ENCODE data around the gene AGBL1. TPM values are rescaled to one million over a fixed set of nuclear protein-coding genes. Genes with fewer than 3 reads are reported as not detected.

AGBL1 gene
- total and polyA plus RNA-seq, 4 donors, result not detected

DNA sequence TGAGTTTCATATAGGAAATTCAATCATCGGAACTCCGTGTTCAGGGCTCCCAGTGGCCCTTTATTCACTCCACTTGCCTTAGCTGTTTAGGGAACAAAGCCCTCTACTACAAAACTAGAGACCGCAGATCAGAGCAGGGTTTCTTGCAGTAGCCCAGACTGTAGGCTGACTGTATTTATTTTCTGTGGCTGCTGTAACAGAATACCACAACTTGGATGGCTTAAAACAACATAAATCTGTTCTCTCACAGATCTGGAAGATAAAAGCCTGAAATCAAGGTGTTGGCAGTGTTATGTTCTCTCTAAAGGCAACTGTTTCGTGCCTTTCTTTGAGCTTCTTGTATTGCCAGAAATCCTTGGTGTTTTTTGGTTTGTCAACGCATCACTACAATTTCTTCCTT is 479.0 kb downstream of the AGBL1 start:
- H3K4me1 ChIP-seq (ENCODE audit: control insufficient read depth in 4 of 4, insufficient read depth in 4 of 4, low read length in 3 of 4), result no peaks in the 10 kb centered on the region
- 75% methylated on average over 5 of the region's 5 CpGs for WGBS
- no peak overlapping the region for H3K4me3 ChIP-seq (ENCODE audit: low read depth in 1 of 3, low read length in 3 of 3)
- H3K36me3 ChIP-seq (ENCODE audit: control insufficient read depth in 4 of 4, insufficient read depth in 3 of 4, low read depth in 1 of 4, low read length in 3 of 4), result no peaks in the 10 kb centered on the region
- H3K27ac ChIP-seq (ENCODE audit: low read depth in 1 of 2, low read length in 2 of 2), result no peak overlapping the region
- peaks cover 0 to 3% (median under 1%) of the 10 kb centered on the region in 4 donors for H3K27me3 ChIP-seq (ENCODE audit: control insufficient read depth in 4 of 4, insufficient read depth in 4 of 4, low read length in 3 of 4)
- DNase-seq (ENCODE audit: low spot score), result no peak
- no peak for TF ChIP-seq EGR1 (IDR thresholded peaks at IDR 0.05; ENCODE audit: low read depth in 2 of 2)
- TF ChIP-seq HNF4G (IDR thresholded peaks at IDR 0.05), result no peak
- TF ChIP-seq, protein P1, sequence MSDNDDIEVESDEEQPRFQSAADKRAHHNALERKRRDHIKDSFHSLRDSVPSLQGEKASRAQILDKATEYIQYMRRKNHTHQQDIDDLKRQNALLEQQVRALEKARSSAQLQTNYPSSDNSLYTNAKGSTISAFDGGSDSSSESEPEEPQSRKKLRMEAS (IDR thresholded peaks at IDR 0.05), result no peak
- H3K9ac ChIP-seq (ENCODE audit: low read depth in 1 of 2, low read length in 2 of 2), result no peak overlapping the region
- H3K9me3 ChIP-seq (ENCODE audit: control insufficient read depth in 4 of 4, low read length in 3 of 4), result no peaks in the 10 kb centered on the region

DNA sequence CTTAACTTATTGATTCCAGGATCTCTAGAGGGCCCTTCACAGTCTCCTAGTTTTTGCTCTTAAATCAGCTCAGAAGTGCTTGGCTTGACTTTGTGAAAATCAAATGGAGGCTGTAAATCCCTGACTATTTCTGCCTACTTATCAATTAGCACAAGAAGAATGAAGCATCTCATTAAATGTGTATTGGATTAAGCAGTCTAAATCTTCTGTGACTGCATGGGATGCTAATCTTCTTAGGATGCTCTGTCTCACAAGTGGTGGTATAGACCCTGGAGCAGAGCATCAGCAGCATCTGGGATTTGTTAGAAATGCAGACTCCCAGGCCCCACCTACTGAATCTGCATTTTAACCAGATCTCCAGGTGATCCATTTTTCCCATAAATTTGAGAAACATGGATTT is 488.7 kb downstream of the AGBL1 start:
- Histone ChIP-seq H3K27ac (ENCODE audit: low read depth in 1 of 2, low read length in 2 of 2) (no peak overlapping the region), H3K9me3 (ENCODE audit: control insufficient read depth in 4 of 4, low read length in 3 of 4) (no peaks in the 10 kb centered on the region), H3K4me3 (ENCODE audit: low read depth in 1 of 3, low read length in 3 of 3) (no peak overlapping the region), H3K4me1 (ENCODE audit: control insufficient read depth in 4 of 4, insufficient read depth in 4 of 4, low read length in 3 of 4) (no peaks in the 10 kb centered on the region), H3K36me3 (ENCODE audit: control insufficient read depth in 4 of 4, insufficient read depth in 3 of 4, low read depth in 1 of 4, low read length in 3 of 4) (no peaks in the 10 kb centered on the region), H3K27me3 (ENCODE audit: control insufficient read depth in 4 of 4, insufficient read depth in 4 of 4, low read length in 3 of 4) (peaks cover 0 to 5% (median 0%) of the 10 kb centered on the region in 4 donors), H3K9ac (ENCODE audit: low read depth in 1 of 2, low read length in 2 of 2) (no peak overlapping the region)
- TF ChIP-seq, protein P2, sequence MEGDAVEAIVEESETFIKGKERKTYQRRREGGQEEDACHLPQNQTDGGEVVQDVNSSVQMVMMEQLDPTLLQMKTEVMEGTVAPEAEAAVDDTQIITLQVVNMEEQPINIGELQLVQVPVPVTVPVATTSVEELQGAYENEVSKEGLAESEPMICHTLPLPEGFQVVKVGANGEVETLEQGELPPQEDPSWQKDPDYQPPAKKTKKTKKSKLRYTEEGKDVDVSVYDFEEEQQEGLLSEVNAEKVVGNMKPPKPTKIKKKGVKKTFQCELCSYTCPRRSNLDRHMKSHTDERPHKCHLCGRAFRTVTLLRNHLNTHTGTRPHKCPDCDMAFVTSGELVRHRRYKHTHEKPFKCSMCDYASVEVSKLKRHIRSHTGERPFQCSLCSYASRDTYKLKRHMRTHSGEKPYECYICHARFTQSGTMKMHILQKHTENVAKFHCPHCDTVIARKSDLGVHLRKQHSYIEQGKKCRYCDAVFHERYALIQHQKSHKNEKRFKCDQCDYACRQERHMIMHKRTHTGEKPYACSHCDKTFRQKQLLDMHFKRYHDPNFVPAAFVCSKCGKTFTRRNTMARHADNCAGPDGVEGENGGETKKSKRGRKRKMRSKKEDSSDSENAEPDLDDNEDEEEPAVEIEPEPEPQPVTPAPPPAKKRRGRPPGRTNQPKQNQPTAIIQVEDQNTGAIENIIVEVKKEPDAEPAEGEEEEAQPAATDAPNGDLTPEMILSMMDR (IDR thresholded peaks at IDR 0.05; ENCODE audit: low read depth, low read length, missing input control), result no peak
- DNase-seq (ENCODE audit: low spot score), result no peak

DNA sequence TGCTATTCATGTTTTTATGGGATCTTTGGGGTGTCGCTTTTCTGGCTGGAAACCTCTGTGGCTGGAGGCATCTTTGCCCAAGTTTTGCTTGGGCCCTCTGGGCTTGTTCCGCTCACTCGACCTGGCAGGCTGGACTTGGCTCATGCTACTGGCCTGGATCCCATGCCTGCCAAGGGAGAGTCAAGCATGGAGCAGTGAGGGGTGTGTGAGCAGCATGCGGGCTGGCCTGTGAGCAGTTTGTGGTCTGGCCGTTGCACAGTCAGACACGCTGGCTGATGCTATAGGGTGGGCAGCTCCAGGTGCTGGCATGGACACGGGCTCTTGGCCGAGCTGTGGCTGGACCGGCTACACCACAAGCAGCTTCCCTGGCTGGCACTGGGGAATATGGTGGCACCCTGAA is 491.1 kb downstream of the AGBL1 start:
- Histone ChIP-seq H3K27me3 (ENCODE audit: control insufficient read depth in 4 of 4, insufficient read depth in 4 of 4, low read length in 3 of 4) (peaks cover 0 to 7% (median 0%) of the 10 kb centered on the region in 4 donors), H3K9ac (ENCODE audit: low read depth in 1 of 2, low read length in 2 of 2) (no peak overlapping the region), H3K9me3 (ENCODE audit: control insufficient read depth in 4 of 4, low read length in 3 of 4) (no peaks in the 10 kb centered on the region), H3K36me3 (ENCODE audit: control insufficient read depth in 4 of 4, insufficient read depth in 3 of 4, low read depth in 1 of 4, low read length in 3 of 4) (no peaks in the 10 kb centered on the region), H3K4me1 (ENCODE audit: control insufficient read depth in 4 of 4, insufficient read depth in 4 of 4, low read length in 3 of 4) (no peaks in the 10 kb centered on the region), H3K4me3 (ENCODE audit: low read depth in 1 of 3, low read length in 3 of 3) (no peak overlapping the region), H3K27ac (ENCODE audit: low read depth in 1 of 2, low read length in 2 of 2) (no peak overlapping the region)
- WGBS, result 86% methylated on average over 9 of the region's 9 CpGs
- TF ChIP-seq GABPA (IDR thresholded peaks at IDR 0.05 in 1 of 2, conservative IDR thresholded peaks at IDR 0.05 in 1 of 2) (no peak), HNF4G (IDR thresholded peaks at IDR 0.05) (no peak), TAF1 (conservative IDR thresholded peaks at IDR 0.05) (no peak), RXRA (IDR thresholded peaks at IDR 0.05) (no peak), RAD21 (IDR thresholded peaks at IDR 0.05) (no peak), EGR1 (IDR thresholded peaks at IDR 0.05; ENCODE audit: low read depth in 2 of 2) (no peak), YY1 (IDR thresholded peaks at IDR 0.05) (no peak), HNF4A (conservative IDR thresholded peaks at IDR 0.05) (no peak), FOXA1 (IDR thresholded peaks at IDR 0.05) (no peak), JUND (IDR thresholded peaks at IDR 0.05) (no peak), NR2F2 (IDR thresholded peaks at IDR 0.05) (no peak), SP1 (IDR thresholded peaks at IDR 0.05) (no peak), FOXA2 (IDR thresholded peaks at IDR 0.05) (no peak)
- TF ChIP-seq, protein P1 (IDR thresholded peaks at IDR 0.05), result no peak
- TF ChIP-seq, protein P3, sequence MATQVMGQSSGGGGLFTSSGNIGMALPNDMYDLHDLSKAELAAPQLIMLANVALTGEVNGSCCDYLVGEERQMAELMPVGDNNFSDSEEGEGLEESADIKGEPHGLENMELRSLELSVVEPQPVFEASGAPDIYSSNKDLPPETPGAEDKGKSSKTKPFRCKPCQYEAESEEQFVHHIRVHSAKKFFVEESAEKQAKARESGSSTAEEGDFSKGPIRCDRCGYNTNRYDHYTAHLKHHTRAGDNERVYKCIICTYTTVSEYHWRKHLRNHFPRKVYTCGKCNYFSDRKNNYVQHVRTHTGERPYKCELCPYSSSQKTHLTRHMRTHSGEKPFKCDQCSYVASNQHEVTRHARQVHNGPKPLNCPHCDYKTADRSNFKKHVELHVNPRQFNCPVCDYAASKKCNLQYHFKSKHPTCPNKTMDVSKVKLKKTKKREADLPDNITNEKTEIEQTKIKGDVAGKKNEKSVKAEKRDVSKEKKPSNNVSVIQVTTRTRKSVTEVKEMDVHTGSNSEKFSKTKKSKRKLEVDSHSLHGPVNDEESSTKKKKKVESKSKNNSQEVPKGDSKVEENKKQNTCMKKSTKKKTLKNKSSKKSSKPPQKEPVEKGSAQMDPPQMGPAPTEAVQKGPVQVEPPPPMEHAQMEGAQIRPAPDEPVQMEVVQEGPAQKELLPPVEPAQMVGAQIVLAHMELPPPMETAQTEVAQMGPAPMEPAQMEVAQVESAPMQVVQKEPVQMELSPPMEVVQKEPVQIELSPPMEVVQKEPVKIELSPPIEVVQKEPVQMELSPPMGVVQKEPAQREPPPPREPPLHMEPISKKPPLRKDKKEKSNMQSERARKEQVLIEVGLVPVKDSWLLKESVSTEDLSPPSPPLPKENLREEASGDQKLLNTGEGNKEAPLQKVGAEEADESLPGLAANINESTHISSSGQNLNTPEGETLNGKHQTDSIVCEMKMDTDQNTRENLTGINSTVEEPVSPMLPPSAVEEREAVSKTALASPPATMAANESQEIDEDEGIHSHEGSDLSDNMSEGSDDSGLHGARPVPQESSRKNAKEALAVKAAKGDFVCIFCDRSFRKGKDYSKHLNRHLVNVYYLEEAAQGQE (IDR thresholded peaks at IDR 0.05), result no peak
- TF ChIP-seq, protein P4, sequence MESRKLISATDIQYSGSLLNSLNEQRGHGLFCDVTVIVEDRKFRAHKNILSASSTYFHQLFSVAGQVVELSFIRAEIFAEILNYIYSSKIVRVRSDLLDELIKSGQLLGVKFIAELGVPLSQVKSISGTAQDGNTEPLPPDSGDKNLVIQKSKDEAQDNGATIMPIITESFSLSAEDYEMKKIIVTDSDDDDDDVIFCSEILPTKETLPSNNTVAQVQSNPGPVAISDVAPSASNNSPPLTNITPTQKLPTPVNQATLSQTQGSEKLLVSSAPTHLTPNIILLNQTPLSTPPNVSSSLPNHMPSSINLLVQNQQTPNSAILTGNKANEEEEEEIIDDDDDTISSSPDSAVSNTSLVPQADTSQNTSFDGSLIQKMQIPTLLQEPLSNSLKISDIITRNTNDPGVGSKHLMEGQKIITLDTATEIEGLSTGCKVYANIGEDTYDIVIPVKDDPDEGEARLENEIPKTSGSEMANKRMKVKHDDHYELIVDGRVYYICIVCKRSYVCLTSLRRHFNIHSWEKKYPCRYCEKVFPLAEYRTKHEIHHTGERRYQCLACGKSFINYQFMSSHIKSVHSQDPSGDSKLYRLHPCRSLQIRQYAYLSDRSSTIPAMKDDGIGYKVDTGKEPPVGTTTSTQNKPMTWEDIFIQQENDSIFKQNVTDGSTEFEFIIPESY (IDR thresholded peaks at IDR 0.05), result no peak
- TF ChIP-seq, protein P5, sequence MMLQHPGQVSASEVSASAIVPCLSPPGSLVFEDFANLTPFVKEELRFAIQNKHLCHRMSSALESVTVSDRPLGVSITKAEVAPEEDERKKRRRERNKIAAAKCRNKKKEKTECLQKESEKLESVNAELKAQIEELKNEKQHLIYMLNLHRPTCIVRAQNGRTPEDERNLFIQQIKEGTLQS (IDR thresholded peaks at IDR 0.05), result no peak
- TF ChIP-seq, protein P2 (IDR thresholded peaks at IDR 0.05; ENCODE audit: low read depth, low read length, missing input control), result no peak
- DNase-seq (ENCODE audit: low spot score), result no peak
